Measurements from ENCODE around the gene SPACA6.
"Not testable (repeated sequence)": the region's sequence is repeated elsewhere in the genome, so short reads cannot be mapped to it uniquely, and the experiment has no call there.

SPACA6 gene

DNA sequence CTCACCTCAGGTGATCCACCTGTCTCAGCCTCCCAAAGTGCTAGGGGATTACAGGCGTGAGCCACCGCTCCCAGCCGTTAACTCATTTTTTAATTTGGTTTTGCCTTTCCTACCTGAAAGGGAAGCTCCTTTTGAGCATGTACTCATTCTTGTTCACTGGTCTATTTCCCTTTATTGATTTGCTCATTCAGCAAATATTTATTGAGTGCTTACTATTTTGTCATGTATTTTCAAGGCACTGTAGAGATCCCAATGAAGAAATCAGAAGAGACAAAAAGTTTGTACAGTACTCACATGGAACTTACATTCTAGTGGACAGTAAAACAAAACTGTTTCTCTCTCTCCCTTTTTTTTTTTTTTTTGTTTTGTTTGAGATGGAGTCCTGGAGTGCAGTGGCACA lies 13.8 kb downstream of the SPACA6 start:
- no peak for DNase-seq

GRCh38 chr19:51708811-51709210 lies 15.7 kb downstream of the SPACA6 start:
- DNase-seq, result no peak

DNA sequence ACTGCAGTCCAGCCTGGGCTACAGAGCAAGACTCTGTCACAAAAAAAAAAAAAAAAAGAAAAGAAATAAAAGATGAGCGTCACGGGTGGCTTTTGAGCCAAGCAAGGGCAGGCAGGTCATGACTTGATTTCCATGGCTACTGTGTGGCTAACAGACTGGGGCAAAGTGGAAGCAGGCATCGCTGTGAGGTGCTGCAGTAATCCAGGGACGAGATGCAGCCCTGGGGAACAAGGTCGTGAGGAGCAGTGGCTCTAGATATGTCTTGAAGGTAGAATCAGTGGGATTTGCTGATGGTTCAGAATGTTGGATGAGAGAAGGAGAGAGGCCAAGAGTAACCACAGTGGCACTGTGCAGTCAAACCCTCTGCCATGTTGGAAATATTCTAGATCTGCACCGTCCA lies 16.4 kb downstream of the SPACA6 start:
- DNase-seq, result no peak

DNA sequence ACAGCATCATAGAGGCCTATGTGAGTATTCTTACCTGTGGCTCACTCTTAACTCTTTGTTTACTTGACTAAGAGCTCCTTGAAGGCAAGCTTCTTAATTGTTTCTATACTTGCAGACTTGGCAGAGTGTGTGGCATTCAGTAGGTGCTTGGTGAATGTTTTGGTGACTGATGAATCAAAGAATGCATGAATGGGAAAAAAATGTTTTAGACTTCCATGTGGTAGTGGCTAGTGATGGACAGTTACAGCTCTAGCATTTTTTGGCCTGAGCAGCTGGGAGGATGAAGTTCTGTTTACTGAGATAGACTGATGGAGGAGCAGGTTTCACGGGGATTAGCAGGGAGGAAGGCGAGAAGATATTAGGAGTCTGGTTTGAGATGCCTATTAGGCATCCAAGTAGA lies 17.0 kb downstream of the SPACA6 start:
- no peak for DNase-seq

DNA sequence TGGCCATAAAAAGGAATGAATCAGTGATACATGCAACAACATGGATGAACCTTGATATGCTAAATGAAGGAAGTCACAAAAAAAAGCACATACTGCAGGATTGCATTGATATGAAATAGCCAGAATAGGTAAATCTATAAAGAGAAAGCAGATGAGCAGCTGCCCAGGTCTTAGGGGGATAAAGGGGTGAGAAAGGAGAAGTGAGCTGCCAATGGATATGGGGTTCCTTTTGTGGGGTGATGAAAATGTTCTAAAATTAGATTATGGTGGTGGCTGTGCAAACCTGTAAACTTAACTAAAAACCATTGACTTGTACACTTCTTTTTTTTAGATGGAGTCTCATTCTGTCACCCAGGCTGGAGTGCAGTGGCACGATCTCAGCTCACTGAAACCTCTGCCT lies 18.6 kb downstream of the SPACA6 start:
- no peak for DNase-seq

GRCh38 chr19:51712461-51713081 lies 19.4 kb downstream of the SPACA6 start:
- no peak for DNase-seq

- DNase-seq, result no peak
These were observed 20.5 kb downstream of the SPACA6 start for GRCh38 chr19:51713319-51714285.

DNA sequence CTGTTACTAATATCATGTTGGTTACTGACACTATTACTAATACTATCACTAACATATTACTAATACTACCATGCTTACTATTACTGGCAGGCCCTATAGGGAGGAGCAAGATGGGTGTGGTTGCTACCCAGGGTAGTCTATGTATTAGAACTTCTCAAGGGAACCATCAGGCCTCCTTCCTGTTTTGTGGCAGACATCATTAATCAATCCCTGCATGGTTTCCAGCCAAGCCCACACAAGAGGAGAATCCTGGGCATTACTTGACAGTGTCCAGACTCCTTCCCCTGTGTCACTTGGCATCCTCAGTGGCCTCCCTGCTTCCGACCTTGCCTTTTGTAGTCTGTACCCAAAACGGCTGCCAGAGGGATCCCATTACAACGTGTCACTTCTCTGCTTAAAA lies 21.7 kb downstream of the SPACA6 start:
- DNase-seq, result no peak

- no peak for DNase-seq
These were observed 22.7 kb downstream of the SPACA6 start for GRCh38 chr19:51715850-51716249.

- DNase-seq, result no peak
These were observed 23.8 kb downstream of the SPACA6 start for GRCh38 chr19:51716925-51717324.

- DNase-seq, result no peak
These were observed 26.3 kb downstream of the SPACA6 start for GRCh38 chr19:51719251-51719988.

- DNase-seq, result no peak
These were observed 28.8 kb downstream of the SPACA6 start for GRCh38 chr19:51721905-51722304.

GRCh38 chr19:51722492-51722891 lies 29.4 kb downstream of the SPACA6 start:
- no peak for DNase-seq

DNA sequence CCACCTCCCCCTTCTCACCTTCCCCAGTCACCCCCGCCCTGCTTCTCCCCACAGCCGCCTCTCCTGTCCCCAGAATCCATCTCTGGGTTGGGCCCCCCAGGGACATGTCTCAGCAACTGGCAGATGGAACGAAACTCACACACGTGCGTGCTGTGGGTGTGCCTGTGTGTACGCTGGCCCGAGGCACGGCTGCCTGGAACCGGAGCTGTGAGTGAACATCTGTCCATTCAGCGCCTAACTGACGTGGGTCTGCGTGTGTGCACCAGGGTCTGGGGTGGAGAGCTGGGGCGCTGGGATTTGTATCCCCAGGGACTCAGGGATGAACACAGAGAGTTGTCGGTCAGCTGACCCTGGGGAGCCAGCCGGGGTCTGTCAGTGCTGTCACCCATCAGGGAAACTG lies 31.4 kb downstream of the SPACA6 start:
- no peak for DNase-seq

- no peak for DNase-seq
These were observed 32.9 kb downstream of the SPACA6 start for GRCh38 chr19:51726049-51726448.

- no peak for DNase-seq
These were observed 34.3 kb downstream of the SPACA6 start for GRCh38 chr19:51727349-51727880.

- no peak for DNase-seq
These were observed 36.7 kb downstream of the SPACA6 start for GRCh38 chr19:51729781-51730180.

DNA sequence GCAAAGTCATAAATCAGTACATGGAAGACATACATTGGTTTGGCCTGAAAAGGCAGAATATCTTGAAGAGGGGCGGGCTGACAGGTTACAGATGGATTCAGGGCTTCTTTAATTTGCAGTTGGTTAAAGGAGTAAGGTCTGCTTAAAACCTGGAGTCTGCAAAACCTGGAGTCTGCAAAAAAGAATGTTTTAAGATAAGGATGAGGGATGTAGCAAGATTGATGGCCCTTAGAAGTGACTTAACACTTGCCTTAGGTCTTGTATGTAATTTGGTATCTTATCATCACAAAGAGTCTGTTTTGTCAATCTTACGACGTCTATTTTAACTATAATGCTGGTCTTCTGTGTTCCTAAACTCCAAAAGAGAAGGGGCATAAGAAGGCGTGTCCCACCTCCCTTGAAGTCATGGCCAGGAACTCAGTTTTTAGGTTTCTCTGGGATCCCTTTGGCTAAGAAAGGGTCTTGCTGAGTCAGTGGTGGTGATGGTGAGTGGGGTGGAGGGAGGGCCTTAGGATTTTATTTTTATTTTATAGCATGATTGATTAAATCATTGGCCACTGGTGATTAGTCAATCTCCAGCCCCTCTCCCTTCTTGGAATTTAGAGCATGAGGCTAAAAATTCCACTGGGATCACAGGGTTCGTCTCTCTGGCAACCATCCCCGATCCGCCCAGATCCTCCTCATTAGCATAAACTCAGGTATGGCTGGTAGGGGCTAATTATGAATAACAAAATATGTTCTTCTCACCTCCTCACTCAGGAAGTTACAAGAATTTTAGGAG lies 40.8 kb downstream of the SPACA6 start:
- DNase-seq, result no peak

GRCh38 chr19:51735759-51736449 lies 42.8 kb downstream of the SPACA6 start:
- DNase-seq, result no peak

DNA sequence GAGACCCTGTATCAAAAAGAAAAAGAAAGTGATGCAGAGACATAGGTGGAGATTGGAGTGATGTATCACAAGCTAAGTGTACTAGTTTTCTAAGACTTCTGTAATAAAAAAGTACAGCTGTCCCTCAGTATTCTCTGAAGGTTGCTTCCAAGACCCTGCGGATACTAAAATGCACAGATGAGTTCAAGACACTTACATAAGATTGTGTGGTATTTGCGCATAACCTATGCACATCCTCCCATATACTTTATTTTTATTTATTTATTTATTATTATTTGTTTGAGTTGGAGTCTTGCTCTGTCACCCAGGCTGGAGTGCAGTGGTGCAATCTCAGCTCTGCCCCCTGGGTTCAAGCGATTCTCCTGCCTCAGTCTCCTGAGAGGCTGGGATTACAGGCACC lies 44.3 kb downstream of the SPACA6 start:
- no peak for DNase-seq

- no peak for DNase-seq
These were observed 44.8 kb downstream of the SPACA6 start for GRCh38 chr19:51737924-51738323.

DNA sequence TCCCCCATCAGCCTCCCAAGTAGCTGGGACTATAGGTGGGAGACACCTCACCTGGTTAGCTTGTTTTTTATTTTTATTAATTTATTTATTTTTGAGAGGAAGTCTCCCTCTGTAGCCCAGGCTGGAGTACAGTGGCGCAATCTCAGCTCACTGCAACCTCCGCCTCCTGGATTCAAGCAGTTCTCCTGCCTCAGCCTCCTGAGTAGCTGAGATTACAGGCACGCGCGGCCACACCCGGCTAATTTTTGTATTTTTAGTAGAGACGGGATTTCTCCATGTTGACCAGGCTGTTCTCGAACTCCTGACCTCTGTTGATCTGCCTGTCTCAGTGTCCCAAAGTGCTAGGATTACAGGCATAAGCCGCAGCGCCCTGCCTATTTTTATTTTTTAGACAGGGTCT lies 45.4 kb downstream of the SPACA6 start:
- DNase-seq, result not testable (repeated sequence)
